IMR-90 (cell line): ENCODE results near the gene PARD3. TPM values are rescaled to one million over a fixed set of nuclear protein-coding genes. Genes with fewer than 3 reads are reported as not detected.

ENCODE experiments used
- ATAC-seq: fragments of 200-7000 bp; cut with Tn5 transposase; 2 replicates; pipeline ENCODE4 v1.9.1; 2020; ENCODE audit warnings: low read depth, mild to moderate bottlenecking, moderate library complexity
- BruUV-seq: library from RNA; stranded (reverse); fragments of 400-500 nt; replicated peaks from 2 replicates; lab custom pipeline; 2021; lab: Mats Ljungman, UMichigan
- CTCF ChIA-PET: fragments of 300-600 bp; formaldehyde crosslinking; extraction: SDS; loops from one replicate; lab custom pipeline; 2021; ENCODE audit warnings: antibody characterized with exemption; lab: Yijun Ruan, JAX
- POLR2A ChIA-PET: fragments of 300-600 bp; sonication (Branson Sonifier 250); formaldehyde crosslinking; loops from one replicate; lab custom pipeline; 2022; ENCODE audit warnings: antibody characterized with exemption; ENCODE audit not compliant: unreplicated experiment; lab: Charles Lee
- DNase-seq: peaks from one replicate; pipeline ENCODE4 v3.0.0; 2013
- H2AFZ ChIP-seq: replicated peaks from 2 replicates; pipeline ENCODE3; 2013; ENCODE audit warnings: low read length, mild to moderate bottlenecking; ENCODE audit not compliant: poor library complexity
- H2AK5ac ChIP-seq: 2 replicates; pipeline ENCODE4 v1.6.1; 2013; ENCODE audit warnings: low read depth, low read length, inconsistent platforms
- H2AK9ac ChIP-seq: replicated peaks from 2 replicates; pipeline ENCODE3; 2013; ENCODE audit warnings: mild to moderate bottlenecking, low read depth, low read length, moderate library complexity; ENCODE audit not compliant: poor library complexity
- H2BK120ac ChIP-seq: 2 replicates; pipeline ENCODE4 v1.6.1; 2013; ENCODE audit warnings: low read depth, low read length, inconsistent platforms
- H2BK15ac ChIP-seq: 3 replicates; pipeline ENCODE4 v1.6.1; 2013; ENCODE audit warnings: low read depth, low read length, inconsistent platforms
- H2BK20ac ChIP-seq: 2 replicates; pipeline ENCODE4 v1.6.1; 2013; ENCODE audit warnings: low read depth, mild to moderate bottlenecking, inconsistent platforms, low read length, moderate library complexity
- H2BK5ac ChIP-seq: 2 replicates; pipeline ENCODE4 v1.6.1; 2013; ENCODE audit warnings: mild to moderate bottlenecking, low read depth, low read length, inconsistent platforms; ENCODE audit not compliant: poor library complexity, severe bottlenecking
- H3K14ac ChIP-seq: replicated peaks from 2 replicates; pipeline ENCODE4 v1.6.1; 2013; ENCODE audit warnings: low read depth, low read length, inconsistent platforms
- H3K18ac ChIP-seq: 2 replicates; pipeline ENCODE4 v1.6.1; 2013; ENCODE audit warnings: low read depth, low read length, control low read depth
- H3K23ac ChIP-seq: 2 replicates; pipeline ENCODE4 v1.6.1; 2013; ENCODE audit warnings: low read depth, low read length, inconsistent platforms
- H3K27ac ChIP-seq: 2 replicates; pipeline ENCODE4 v1.5.1; 2013; ENCODE audit warnings: mild to moderate bottlenecking, control low read depth, low read length; ENCODE audit not compliant: insufficient read depth
- H3K27me3 ChIP-seq: 2 replicates; pipeline ENCODE4 v1.6.1; 2013; ENCODE audit warnings: low read length; ENCODE audit not compliant: control insufficient read depth, insufficient read depth
- H3K36me3 ChIP-seq: 2 replicates; pipeline ENCODE4 v1.6.1; 2013; ENCODE audit warnings: low read length, mixed read lengths; ENCODE audit not compliant: control insufficient read depth, insufficient read depth
- H3K4ac ChIP-seq: 2 replicates; pipeline ENCODE4 v1.6.1; 2013; ENCODE audit warnings: low read depth, low read length, inconsistent platforms
- H3K4me1 ChIP-seq: 2 replicates; pipeline ENCODE4 v1.6.1; 2013; ENCODE audit warnings: low read length, mixed read lengths; ENCODE audit not compliant: control insufficient read depth, insufficient read depth
- H3K4me2 ChIP-seq: 2 replicates; pipeline ENCODE4 v1.6.1; 2013; ENCODE audit warnings: low read depth, mild to moderate bottlenecking, control low read depth, low read length, moderate library complexity
- H3K4me3 ChIP-seq: 2 replicates; pipeline ENCODE4 v1.5.1; 2013; ENCODE audit warnings: low read depth, mild to moderate bottlenecking, control low read depth, low read length, moderate library complexity; ENCODE audit not compliant: insufficient read depth
- H3K56ac ChIP-seq: 2 replicates; pipeline ENCODE4 v1.6.1; 2013; ENCODE audit warnings: low read length, inconsistent platforms; ENCODE audit not compliant: insufficient read depth; ENCODE audit errors: extremely low read depth
- H3K79me1 ChIP-seq, 2 experiments: 2 replicates each; pipeline ENCODE4 v1.6.1; 2013; ENCODE audit warnings: low read length in 2 of 2, inconsistent platforms in 1 of 2, low read depth in 1 of 2
- H3K9ac ChIP-seq: 2 replicates; pipeline ENCODE4 v1.6.1; 2013; ENCODE audit warnings: low read depth, low read length, control low read depth
- H3K9me1 ChIP-seq: 2 replicates; pipeline ENCODE4 v1.6.1; 2013; ENCODE audit warnings: low read length, inconsistent platforms; ENCODE audit not compliant: insufficient read depth
- H3K9me3 ChIP-seq: 2 replicates; pipeline ENCODE4 v1.6.1; 2013; ENCODE audit warnings: low read length; ENCODE audit not compliant: control insufficient read depth, insufficient read depth
- H4K20me1 ChIP-seq: 2 replicates; pipeline ENCODE4 v1.6.1; 2013; ENCODE audit warnings: low read length, inconsistent platforms; ENCODE audit not compliant: insufficient read depth
- H4K5ac ChIP-seq: 2 replicates; pipeline ENCODE4 v1.6.1; 2013; ENCODE audit warnings: mild to moderate bottlenecking, low read depth, low read length, control low read depth
- H4K8ac ChIP-seq, 2 experiments: 2 replicates each; pipeline ENCODE4 v1.6.1; 2013; ENCODE audit warnings: low read depth in 2 of 2, low read length in 2 of 2, control low read depth in 1 of 2, inconsistent platforms in 1 of 2
- H4K91ac ChIP-seq: 2 replicates; pipeline ENCODE4 v1.6.1; 2013; ENCODE audit warnings: low read depth, low read length, inconsistent platforms; ENCODE audit not compliant: insufficient read depth
- CEBPB ChIP-seq: IDR thresholded peaks from 2 replicates; pipeline ENCODE4 v1.6.1; 2012; ENCODE audit warnings: low read depth, low read length, improper control_type of control experiment
- MAFK ChIP-seq: IDR thresholded peaks from 2 replicates; pipeline ENCODE4 v1.6.1; 2012; ENCODE audit warnings: low read depth, low read length, improper control_type of control experiment
- MXI1 ChIP-seq: IDR thresholded peaks from 2 replicates; pipeline ENCODE4 v1.6.1; 2012; ENCODE audit warnings: low read depth, mild to moderate bottlenecking, low read length, moderate library complexity, borderline replicate concordance
- RAD21 ChIP-seq: IDR thresholded peaks from 2 replicates; pipeline ENCODE4 v1.6.1; 2012; ENCODE audit warnings: low read length, improper control_type of control experiment
- WGBS, 2 experiments: methylation state at CpG; one replicate each; pipeline versions ENCODE4 v1.1.5 to v1.1.7; 2013; ENCODE audit warnings: missing lambda C conversion rate in 2 of 2; ENCODE audit not compliant: insufficient read length in 1 of 2; ENCODE audit errors: extremely low coverage in 2 of 2; 5-methylcytosine and 5-hydroxymethylcytosine counted together
- dilution Hi-C: fragments of 300-500 bp; cut with HindIII; formaldehyde crosslinking; loops from one replicate; pipeline ENCODE4 v1.14.3; 2018; ENCODE audit warnings: low sequenced_read_pairs; ENCODE audit not compliant: unreplicated experiment
- in situ Hi-C: fragments of 300-500 bp; cut with MboI; formaldehyde crosslinking; loops from 3 replicates; pipeline ENCODE4 v1.14.3; 2019; ENCODE audit warnings: low sequenced_read_pairs, inconsistent platforms, mixed read lengths
- intact Hi-C: fragments of 100-400 bp; cut with micrococcal nuclease; formaldehyde crosslinking; loops from 2 replicates; pipeline ENCODE4 v1.10.0; 2022
- polyA plus RNA-seq, 3 experiments: library from polyadenylated mRNA; depleted of rRNA; stranded (reverse); fragments of >200 nt; gene quantifications; 2 replicates each; pipeline ENCODE4 v1.2.3, GENCODE V29; 2012; ENCODE audit warnings: low replicate concordance in 1 of 3
- total RNA-seq: library from RNA; depleted of rRNA; stranded (reverse); fragments of >200 nt; gene quantifications from 2 replicates; pipeline ENCODE4 v1.2.3, GENCODE V29; 2012

The PARD3 gene
- total and polyA plus RNA-seq, 2 of the 4 experiments (the other 2 are of a cell fraction): 14.6 to 37.5 TPM

- no peak overlapping the region for H3K4me3 ChIP-seq
- no peaks in the 10 kb centered on the region for H3K9me3 ChIP-seq
- DNase-seq: no peak
- H2BK120ac ChIP-seq: no peak overlapping the region
- ATAC-seq: no peak
- TF ChIP-seq CEBPB (no peak), RAD21 (no peak), MXI1 (no peak), MAFK (no peak; the same call in 1 of the 2 replicates)
- dilution Hi-C loops (no loop called here), intact Hi-C loops (loop anchor here (5.0 kb wide), 1 partner anchor 553 kb away; no protein-coding TSS in a partner anchor), in situ Hi-C loops (loop anchor here (25.0 kb wide), 1 partner anchor 353 kb away; no protein-coding TSS in a partner anchor)
- H3K27ac ChIP-seq: no peak overlapping the region
- H3K9ac ChIP-seq: no peak overlapping the region
- no CpG with 5 or more reads among the region's 1 CpG for WGBS, 2 experiments
- H2BK15ac ChIP-seq: no peak overlapping the region
- H4K20me1 ChIP-seq: peaks cover 7% of the 10 kb centered on the region; the same call in 1 of the 2 replicates
- no peak overlapping the region for H2BK20ac ChIP-seq
- no peak overlapping the region for H4K5ac ChIP-seq
- no TSS peak for BruUV-seq
- peaks cover 19 to 45% of the 10 kb centered on the region in 2 experiments for H3K79me1 ChIP-seq
- H3K27me3 ChIP-seq: no peaks in the 10 kb centered on the region
- ChIA-PET POLR2A (no interaction called here), CTCF (interaction anchor here (0.6 kb wide), 1 partner anchor 379 kb away, joined by 3 read pairs; no protein-coding TSS in a partner anchor)
- H3K18ac ChIP-seq: no peak overlapping the region
- no peak overlapping the region for H2AK9ac ChIP-seq
- no peak overlapping the region for H3K4me2 ChIP-seq
- H3K56ac ChIP-seq: no peak overlapping the region
- peaks cover 3% of the 10 kb centered on the region for H3K9me1 ChIP-seq
- no peak overlapping the region for H2BK5ac ChIP-seq
- H3K4ac ChIP-seq: no peak overlapping the region
- H2AK5ac ChIP-seq: no peak overlapping the region
- H3K14ac ChIP-seq: no peak overlapping the region
- peaks cover 5% of the 10 kb centered on the region for H3K4me1 ChIP-seq
- no peaks in the 10 kb centered on the region for H3K36me3 ChIP-seq
- no peak overlapping the region for H4K91ac ChIP-seq
- H2AFZ ChIP-seq: no peak overlapping the region
- H4K8ac ChIP-seq: no peak overlapping the region
- H3K23ac ChIP-seq: no peak overlapping the region
Measured at GRCh38 chr10:34658934-34659333, 156.2 kb downstream of the PARD3 start.
